Suprapubic skin (tissue), 4 donors: ENCODE measurements around the gene SORCS1. TPM values are rescaled to one million over a fixed set of nuclear protein-coding genes. Genes with fewer than 3 reads are reported as not detected.

Source experiments
- DNase-seq, 2 donors: peaks; one replicate each; pipeline ENCODE4 v3.0.0-alpha.2; 2019; ENCODE audit warnings: low spot score in 2 of 2
- H3K27ac ChIP-seq: fragments of 200-600 bp; sonication (generic); one replicate; pipeline ENCODE4 v1.5.1; 2019
- H3K27me3 ChIP-seq: fragments of 200-600 bp; sonication (generic); one replicate; pipeline ENCODE4 v1.5.1; 2019
- H3K36me3 ChIP-seq: fragments of 200-600 bp; sonication (generic); one replicate; pipeline ENCODE4 v1.5.1; 2019
- H3K4me1 ChIP-seq: fragments of 200-600 bp; sonication (generic); one replicate; pipeline ENCODE4 v1.5.1; 2019
- H3K4me3 ChIP-seq: fragments of 200-600 bp; sonication (generic); one replicate; pipeline ENCODE4 v1.5.1; 2019; ENCODE audit warnings: mild to moderate bottlenecking
- H3K9me3 ChIP-seq: fragments of 200-600 bp; sonication (generic); one replicate; pipeline ENCODE4 v1.5.1; 2019
- EP300 ChIP-seq: sonication (generic); formaldehyde crosslinking; IDR thresholded peaks from one replicate; pipeline ENCODE4 v1.6.1; 2017; ENCODE audit warnings: antibody characterized with exemption
- POLR2A ChIP-seq, 2 donors: fragments of 450-650 bp; IDR thresholded peaks; one replicate each; pipeline ENCODE4 v1.6.1; 2017; ENCODE audit warnings: antibody characterized with exemption in 2 of 2, mild to moderate bottlenecking in 2 of 2, moderate library complexity in 2 of 2
- POLR2AphosphoS5 ChIP-seq, 3 donors: sonication (generic); formaldehyde crosslinking; IDR thresholded peaks; one replicate each; pipeline ENCODE4 v1.6.1; 2017; ENCODE audit warnings: antibody characterized with exemption in 3 of 3
- WGBS: methylation state at CpG from one replicate; pipeline ENCODE4 v1.1.5; 2018; 5-methylcytosine and 5-hydroxymethylcytosine counted together
- total RNA-seq, 4 donors: library from RNA; depleted of rRNA; stranded (reverse); fragments of >200 nt; gene quantifications; one replicate each; pipeline ENCODE4 v1.1.0, GENCODE V29; 2016
- TF ChIP-seq, protein P1 (sequence below), 2 donors: fragments of 200-600 bp in 1 of 2; fragments of 450-650 bp in 1 of 2; sonication (generic) in 1 of 2; IDR thresholded peaks; one replicate each; pipeline ENCODE4 v1.5.1; 2016 to 2019; ENCODE audit warnings: antibody characterized with exemption in 2 of 2, mild to moderate bottlenecking in 1 of 2, moderate library complexity in 1 of 2

The SORCS1 gene
- total RNA-seq, 4 donors from 2014 or later: 1.3 to 6.0 (median 3.4) TPM

DNA sequence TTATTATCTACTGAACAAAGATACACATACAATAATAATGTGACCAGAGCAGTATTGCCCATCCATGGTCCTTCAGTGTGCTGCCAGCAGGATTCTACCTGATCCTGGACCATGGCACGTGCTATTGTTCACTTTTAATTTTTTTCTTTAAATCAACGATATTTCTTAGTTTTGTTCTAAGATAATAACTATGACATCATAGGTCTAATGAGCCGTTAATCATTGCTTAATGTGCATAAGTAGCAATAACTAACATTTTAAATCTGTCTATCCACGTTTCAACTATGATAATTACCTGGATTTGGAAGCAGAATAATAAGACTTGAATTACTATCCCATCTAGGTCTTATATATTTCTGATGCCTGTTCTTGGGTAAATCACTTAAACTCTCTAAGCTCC lies 253.8 kb downstream of the SORCS1 start:
- WGBS: 65% methylated on average over 4 of the region's 4 CpGs
- Histone ChIP-seq H3K4me3 (no peak overlapping the region), H3K27ac (no peak overlapping the region), H3K9me3 (no peaks in the 10 kb centered on the region), H3K4me1 (no peaks in the 10 kb centered on the region), H3K27me3 (no peaks in the 10 kb centered on the region), H3K36me3 (no peaks in the 10 kb centered on the region)
- no peak for DNase-seq
- TF ChIP-seq EP300: no peak
- TF ChIP-seq, protein P1, sequence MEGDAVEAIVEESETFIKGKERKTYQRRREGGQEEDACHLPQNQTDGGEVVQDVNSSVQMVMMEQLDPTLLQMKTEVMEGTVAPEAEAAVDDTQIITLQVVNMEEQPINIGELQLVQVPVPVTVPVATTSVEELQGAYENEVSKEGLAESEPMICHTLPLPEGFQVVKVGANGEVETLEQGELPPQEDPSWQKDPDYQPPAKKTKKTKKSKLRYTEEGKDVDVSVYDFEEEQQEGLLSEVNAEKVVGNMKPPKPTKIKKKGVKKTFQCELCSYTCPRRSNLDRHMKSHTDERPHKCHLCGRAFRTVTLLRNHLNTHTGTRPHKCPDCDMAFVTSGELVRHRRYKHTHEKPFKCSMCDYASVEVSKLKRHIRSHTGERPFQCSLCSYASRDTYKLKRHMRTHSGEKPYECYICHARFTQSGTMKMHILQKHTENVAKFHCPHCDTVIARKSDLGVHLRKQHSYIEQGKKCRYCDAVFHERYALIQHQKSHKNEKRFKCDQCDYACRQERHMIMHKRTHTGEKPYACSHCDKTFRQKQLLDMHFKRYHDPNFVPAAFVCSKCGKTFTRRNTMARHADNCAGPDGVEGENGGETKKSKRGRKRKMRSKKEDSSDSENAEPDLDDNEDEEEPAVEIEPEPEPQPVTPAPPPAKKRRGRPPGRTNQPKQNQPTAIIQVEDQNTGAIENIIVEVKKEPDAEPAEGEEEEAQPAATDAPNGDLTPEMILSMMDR (IDR thresholded peaks at IDR 0.05): no peak
- no peak for TF ChIP-seq POLR2AphosphoS5 (IDR thresholded peaks at IDR 0.05)
- TF ChIP-seq POLR2A (IDR thresholded peaks at IDR 0.05): no peak

DNA sequence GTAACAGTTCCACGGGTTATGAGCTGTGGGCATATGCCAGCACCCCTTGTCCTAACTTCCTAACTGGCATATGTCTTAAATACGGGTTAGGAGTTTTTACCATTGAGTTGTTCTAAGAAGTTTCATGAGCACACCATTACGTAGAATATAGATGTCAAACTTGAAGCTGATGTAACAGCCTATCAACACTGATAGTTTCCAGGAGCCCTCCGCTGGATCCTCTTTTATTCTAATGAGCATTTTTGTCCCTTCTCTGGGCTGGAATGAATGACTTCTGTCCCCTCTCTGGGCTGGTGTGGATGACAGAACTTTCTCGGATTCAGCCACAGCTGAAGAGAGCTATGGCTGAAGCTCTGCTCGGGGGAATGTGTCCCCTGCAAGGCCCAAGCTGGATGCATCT lies 256.3 kb downstream of the SORCS1 start:
- H3K36me3 ChIP-seq: no peaks in the 10 kb centered on the region
- no peaks in the 10 kb centered on the region for H3K9me3 ChIP-seq
- no peak for TF ChIP-seq EP300
- TF ChIP-seq POLR2AphosphoS5 (IDR thresholded peaks at IDR 0.05): no peak
- no peak for TF ChIP-seq POLR2A (IDR thresholded peaks at IDR 0.05)
- TF ChIP-seq, protein P1 (IDR thresholded peaks at IDR 0.05): no peak
- no peaks in the 10 kb centered on the region for H3K4me1 ChIP-seq
- no peak overlapping the region for H3K4me3 ChIP-seq
- no peak for DNase-seq
- no peaks in the 10 kb centered on the region for H3K27me3 ChIP-seq
- no peak overlapping the region for H3K27ac ChIP-seq
- 98% methylated on average over 6 of the region's 6 CpGs for WGBS

DNA sequence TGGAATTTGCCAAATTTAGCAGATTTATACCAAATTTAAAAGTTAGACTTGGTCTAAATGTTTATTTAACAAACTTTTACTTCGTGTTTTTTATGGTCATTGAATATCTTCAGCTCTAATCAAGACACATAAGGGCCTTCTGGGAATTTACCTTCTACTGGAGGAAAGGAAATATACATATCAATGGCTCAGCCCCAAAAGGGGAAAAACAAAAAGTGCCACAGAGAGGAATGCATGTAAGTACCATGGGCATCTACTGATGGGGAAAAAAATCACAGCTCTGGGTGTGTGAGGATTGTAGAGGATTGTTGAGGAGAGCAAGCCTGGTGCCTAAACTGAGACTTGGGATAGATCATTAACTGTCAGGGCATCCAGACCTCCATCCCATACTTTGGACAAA lies 260.3 kb downstream of the SORCS1 start:
- no peaks in the 10 kb centered on the region for H3K36me3 ChIP-seq
- 34% methylated on average over 1 of the region's 1 CpG for WGBS
- no peaks in the 10 kb centered on the region for H3K27me3 ChIP-seq
- peaks cover 4% of the 10 kb centered on the region for H3K9me3 ChIP-seq
- no peak for DNase-seq
- no peaks in the 10 kb centered on the region for H3K4me1 ChIP-seq
- no peak overlapping the region for H3K4me3 ChIP-seq
- TF ChIP-seq EP300 (no peak), POLR2A (IDR thresholded peaks at IDR 0.05) (no peak), POLR2AphosphoS5 (IDR thresholded peaks at IDR 0.05) (no peak)
- TF ChIP-seq, protein P1 (IDR thresholded peaks at IDR 0.05): no peak
- no peak overlapping the region for H3K27ac ChIP-seq

DNA sequence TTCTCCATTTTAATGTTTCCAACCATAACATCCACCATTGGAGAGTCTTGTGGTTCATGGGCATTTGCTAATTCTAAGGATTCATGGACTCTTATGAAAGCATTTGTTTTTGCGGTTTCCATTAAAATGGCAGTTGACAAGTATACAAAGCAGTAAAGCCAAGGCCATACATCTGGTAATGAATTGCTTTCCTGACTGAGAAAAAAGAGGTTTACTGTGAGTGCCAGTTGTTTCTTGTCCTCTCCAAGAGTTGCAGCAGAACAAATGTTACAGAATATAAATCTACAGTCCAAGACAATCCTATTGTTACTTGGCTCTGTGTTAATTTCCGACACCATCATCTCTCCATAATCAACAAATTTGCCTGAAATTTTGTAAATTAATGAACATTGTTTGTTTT lies 261.3 kb downstream of the SORCS1 start:
- H3K9me3 ChIP-seq: peaks cover 4% of the 10 kb centered on the region
- no peak overlapping the region for H3K27ac ChIP-seq
- TF ChIP-seq POLR2AphosphoS5 (IDR thresholded peaks at IDR 0.05) (no peak), EP300 (no peak), POLR2A (IDR thresholded peaks at IDR 0.05) (no peak)
- TF ChIP-seq, protein P1 (IDR thresholded peaks at IDR 0.05): no peak
- DNase-seq: no peak
- no peak overlapping the region for H3K4me3 ChIP-seq
- H3K36me3 ChIP-seq: no peaks in the 10 kb centered on the region
- 80% methylated on average over 2 of the region's 2 CpGs for WGBS
- no peaks in the 10 kb centered on the region for H3K4me1 ChIP-seq
- no peaks in the 10 kb centered on the region for H3K27me3 ChIP-seq

DNA sequence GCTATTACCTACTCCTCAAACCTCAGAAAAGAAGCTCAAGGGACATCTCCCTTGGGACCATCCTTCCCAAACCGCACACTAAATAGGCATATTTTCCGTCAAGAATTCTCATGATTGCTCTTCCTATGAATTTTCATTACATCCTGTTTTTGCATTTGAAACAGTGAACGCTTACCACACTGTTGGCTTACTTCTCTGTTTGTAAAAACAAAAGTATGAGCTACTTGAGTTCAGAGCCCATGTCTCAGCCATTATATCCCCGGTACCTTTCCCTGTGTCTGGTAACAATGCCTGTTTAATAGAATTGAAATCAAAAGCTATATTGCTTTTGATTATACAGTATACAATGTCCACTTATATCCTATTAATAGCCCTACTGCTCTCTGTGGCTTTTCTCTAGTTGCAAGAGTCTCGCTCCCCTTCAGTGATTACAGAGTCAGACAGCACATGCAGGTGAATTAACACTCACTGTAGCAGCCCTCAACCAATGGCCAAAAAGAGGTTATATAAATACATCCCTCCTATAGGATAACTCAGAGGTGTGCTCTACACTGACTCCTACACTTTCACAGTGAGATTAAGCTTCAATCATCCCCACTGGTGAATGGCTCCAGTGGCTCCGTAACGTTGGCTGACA lies 264.4 kb downstream of the SORCS1 start:
- Histone ChIP-seq H3K27me3 (no peaks in the 10 kb centered on the region), H3K4me3 (no peak overlapping the region), H3K9me3 (peaks cover 4% of the 10 kb centered on the region), H3K27ac (no peak overlapping the region), H3K36me3 (no peaks in the 10 kb centered on the region), H3K4me1 (no peaks in the 10 kb centered on the region)
- no peak for TF ChIP-seq EP300
- TF ChIP-seq, protein P1 (IDR thresholded peaks at IDR 0.05): no peak
- TF ChIP-seq POLR2A (IDR thresholded peaks at IDR 0.05): no peak
- no peak for TF ChIP-seq POLR2AphosphoS5 (IDR thresholded peaks at IDR 0.05)
- DNase-seq: no peak
- 73% methylated on average over 7 of the region's 7 CpGs for WGBS
